ENCODE data around the gene CDC16.
"Not testable (repeated sequence)": the region's sequence is repeated elsewhere in the genome, so short reads cannot be mapped to it uniquely, and the experiment has no call there.

The CDC16 gene

GRCh38 chr13:114229506-114229905 lies 5.2 kb upstream of the CDC16 start:
- DNase-seq, result no peak

GRCh38 chr13:114230117-114230516 lies 4.6 kb upstream of the CDC16 start:
- no peak for DNase-seq

GRCh38 chr13:114230575-114230974 lies 4.1 kb upstream of the CDC16 start:
- DNase-seq, result no peak

GRCh38 chr13:114231886-114232285 lies 2.8 kb upstream of the CDC16 start:
- DNase-seq, result no peak

GRCh38 chr13:114234266-114234644 lies 442 bp upstream of the CDC16 start:
- DNase-seq, result no peak

GRCh38 chr13:114235697-114236096 lies 1.0 kb downstream of the CDC16 start:
- DNase-seq, result no peak

- no peak for DNase-seq
Observed at GRCh38 chr13:114236227-114236626, 1.5 kb downstream of the CDC16 start.

- DNase-seq, result no peak
Observed at GRCh38 chr13:114237415-114238112, 2.9 kb downstream of the CDC16 start.

- DNase-seq, result no peak
Observed at GRCh38 chr13:114241918-114242317, 7.2 kb downstream of the CDC16 start.

GRCh38 chr13:114243971-114244370 lies 9.3 kb downstream of the CDC16 start:
- DNase-seq, result no peak

GRCh38 chr13:114244637-114245036 lies 9.9 kb downstream of the CDC16 start:
- DNase-seq, result no peak

- DNase-seq, result no peak
Observed at GRCh38 chr13:114248011-114248410, 13.3 kb downstream of the CDC16 start.

GRCh38 chr13:114249077-114249476 lies 14.4 kb downstream of the CDC16 start:
- no peak for DNase-seq

- not testable (repeated sequence) for DNase-seq
Observed at GRCh38 chr13:114251639-114252440, 17.1 kb downstream of the CDC16 start.

GRCh38 chr13:114256547-114256946 lies 21.9 kb downstream of the CDC16 start:
- no peak for DNase-seq

- DNase-seq, result no peak
Observed at GRCh38 chr13:114257014-114257413, 22.3 kb downstream of the CDC16 start.

GRCh38 chr13:114258589-114258988 lies 23.9 kb downstream of the CDC16 start:
- DNase-seq, result no peak

- no peak for DNase-seq
Observed at GRCh38 chr13:114259374-114259773, 24.7 kb downstream of the CDC16 start.

- DNase-seq, result no peak
Observed at GRCh38 chr13:114259974-114260373, 25.3 kb downstream of the CDC16 start.

GRCh38 chr13:114260814-114261213 lies 26.1 kb downstream of the CDC16 start:
- DNase-seq, result no peak

GRCh38 chr13:114261328-114261965 lies 26.8 kb downstream of the CDC16 start:
- DNase-seq, result no peak

GRCh38 chr13:114263578-114263977 lies 28.9 kb downstream of the CDC16 start:
- no peak for DNase-seq

GRCh38 chr13:114264313-114264712 lies 29.6 kb downstream of the CDC16 start:
- not testable (repeated sequence) for DNase-seq
